Psoas muscle (tissue), 8 donors: Measurements from ENCODE around the gene TTC22. TPM values are rescaled to one million over a fixed set of nuclear protein-coding genes. Genes with fewer than 3 reads are reported as not detected.

Experiments used
- ATAC-seq, 4 donors: fragments of 200-7000 bp; cut with Tn5 transposase; one replicate each; pipeline ENCODE4 v1.9.1; 2020; ENCODE audit warnings: moderate library complexity in 3 of 4, mild to moderate bottlenecking in 2 of 4
- DNase-seq, 2 donors: peaks; one replicate each; pipeline ENCODE4 v3.0.0-alpha.2; 2020
- H3K27ac ChIP-seq: fragments of 200-600 bp; one replicate; pipeline ENCODE4 v1.8.0; 2022
- H3K27me3 ChIP-seq, 3 donors: fragments of 200-600 bp in 1 of 3; one replicate each; pipeline versions ENCODE4 v1.6.1 to v1.8.0; 2013 to 2022; ENCODE audit warnings: low read length in 2 of 3, mild to moderate bottlenecking in 2 of 3, moderate library complexity in 1 of 3; ENCODE audit not compliant: insufficient read depth in 3 of 3
- H3K36me3 ChIP-seq, 2 donors: fragments of 200-600 bp in 1 of 2; one replicate each; pipeline versions ENCODE4 v1.6.1 to v1.8.0; 2013 to 2022; ENCODE audit warnings: low read depth in 1 of 2, mild to moderate bottlenecking in 1 of 2, moderate library complexity in 1 of 2; ENCODE audit not compliant: insufficient read depth in 1 of 2
- H3K4me1 ChIP-seq: fragments of 200-600 bp; one replicate; pipeline ENCODE4 v1.8.0; 2022
- H3K4me3 ChIP-seq: fragments of 200-600 bp; one replicate; pipeline ENCODE4 v1.8.0; 2022; ENCODE audit warnings: mild to moderate bottlenecking
- H3K9me3 ChIP-seq: fragments of 200-600 bp; one replicate; pipeline ENCODE4 v1.8.0; 2022
- WGBS, 3 donors: extraction: QIAGEN DNeasy Blood & Tissue Kit; methylation state at CpG; one replicate each; pipeline versions ENCODE4 v1.1.6 to v1.1.7; 2013; 5-methylcytosine and 5-hydroxymethylcytosine counted together
- intact Hi-C, 2 donors: fragments of 100-400 bp; cut with DNase I; formaldehyde crosslinking; loops; one replicate each; pipeline versions ENCODE4 v1.11.0 to v1.14.2; 2022
- polyA plus RNA-seq, 3 donors: library from polyadenylated mRNA; stranded (reverse); fragments of 200-250 nt; gene quantifications; one replicate each; pipeline ENCODE4 v1.2.3, GENCODE V29; 2013
- total RNA-seq, 4 donors: library from RNA; stranded (reverse); fragmentation: NEBNext Ultra II Directional in 2 of 4; extraction: Animal tissue kit (Norgen Biotek cat#: 25700) in 2 of 4; gene quantifications; one replicate each; pipeline versions ENCODE4 v1.2.1 to v1.2.4, GENCODE V29; 2021 to 2023
- TF ChIP-seq, protein P1 (sequence below): fragments of 200-600 bp; IDR thresholded peaks from one replicate; pipeline ENCODE4 v1.8.0; 2022; ENCODE audit warnings: antibody characterized with exemption
- donor health status: healthy with polysubstance abuse.
- donor health status: DM: no; HTN: no; CAD: no; lungs with moderate emphysema.
- donor health status: Bipolar disorder and iron deficiency.
- donor health status: healthy.
- donor health status: DM: yes; HTN: yes; CAD: no.
- donor health status: DM: no; HTN: no; CAD: no.
- donor health status: DM: no; HTN: no; CAD: no.
- donor health status: DM: yes; HTN: yes; CAD: no.

Gene TTC22
- total and polyA plus RNA-seq, 7 donors: 0.03 to 0.13 (median 0.03) TPM; not detected in 2

DNA sequence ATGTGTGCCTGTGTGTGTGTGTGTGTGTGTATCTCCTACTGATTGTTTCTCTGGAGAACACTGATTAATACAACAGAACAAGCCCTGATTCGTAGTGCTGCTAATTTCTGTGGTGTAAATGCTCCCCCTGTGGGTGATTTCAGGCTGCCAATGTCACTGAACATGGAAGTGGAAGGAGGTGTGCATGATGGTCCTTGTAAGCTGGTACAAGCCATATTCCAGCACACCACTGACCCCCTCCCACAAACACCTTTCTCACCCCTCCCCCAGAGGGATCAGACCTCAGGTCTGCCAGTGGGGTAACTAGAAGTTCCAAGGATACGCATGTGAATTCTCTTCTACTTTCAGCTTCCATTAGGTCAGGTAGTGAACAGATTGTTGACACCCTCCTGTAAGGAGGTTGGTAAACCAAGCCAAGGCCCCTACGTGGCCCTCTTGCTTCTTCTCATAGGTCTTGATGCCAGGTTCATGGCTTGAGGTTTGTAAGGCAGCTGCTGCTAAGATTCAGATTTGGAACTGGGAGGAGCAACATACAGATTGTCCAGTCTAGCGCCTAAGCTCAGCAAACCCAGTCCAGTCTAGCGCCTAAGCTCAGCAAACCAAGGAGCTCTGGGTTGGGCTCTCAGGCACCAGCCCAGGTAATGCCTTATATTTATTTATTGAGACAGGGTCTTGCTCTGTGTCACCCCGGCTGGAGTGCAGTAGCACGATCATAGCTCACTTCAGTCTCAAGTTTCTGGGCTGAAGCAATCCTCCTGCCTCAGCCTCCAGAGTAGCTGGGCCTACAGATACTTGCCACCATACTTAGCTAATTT, 47.2 kb upstream of the TTC22 start:
- 90 to 91% (median 91%) methylated on average over 7 of the region's 7 CpGs for WGBS, 3 donors
- no peaks in the 10 kb centered on the region for H3K9me3 ChIP-seq
- no peak overlapping the region for H3K27ac ChIP-seq
- DNase-seq (no peak), ATAC-seq (no peak)
- H3K36me3 ChIP-seq: peaks cover 0 to 60% of the 10 kb centered on the region in 2 donors
- no peaks in the 10 kb centered on the region for H3K27me3 ChIP-seq
- H3K4me1 ChIP-seq: no peaks in the 10 kb centered on the region
- intact Hi-C loops: no loop called here
- TF ChIP-seq, protein P1, sequence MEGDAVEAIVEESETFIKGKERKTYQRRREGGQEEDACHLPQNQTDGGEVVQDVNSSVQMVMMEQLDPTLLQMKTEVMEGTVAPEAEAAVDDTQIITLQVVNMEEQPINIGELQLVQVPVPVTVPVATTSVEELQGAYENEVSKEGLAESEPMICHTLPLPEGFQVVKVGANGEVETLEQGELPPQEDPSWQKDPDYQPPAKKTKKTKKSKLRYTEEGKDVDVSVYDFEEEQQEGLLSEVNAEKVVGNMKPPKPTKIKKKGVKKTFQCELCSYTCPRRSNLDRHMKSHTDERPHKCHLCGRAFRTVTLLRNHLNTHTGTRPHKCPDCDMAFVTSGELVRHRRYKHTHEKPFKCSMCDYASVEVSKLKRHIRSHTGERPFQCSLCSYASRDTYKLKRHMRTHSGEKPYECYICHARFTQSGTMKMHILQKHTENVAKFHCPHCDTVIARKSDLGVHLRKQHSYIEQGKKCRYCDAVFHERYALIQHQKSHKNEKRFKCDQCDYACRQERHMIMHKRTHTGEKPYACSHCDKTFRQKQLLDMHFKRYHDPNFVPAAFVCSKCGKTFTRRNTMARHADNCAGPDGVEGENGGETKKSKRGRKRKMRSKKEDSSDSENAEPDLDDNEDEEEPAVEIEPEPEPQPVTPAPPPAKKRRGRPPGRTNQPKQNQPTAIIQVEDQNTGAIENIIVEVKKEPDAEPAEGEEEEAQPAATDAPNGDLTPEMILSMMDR: no peak
- H3K4me3 ChIP-seq: no peak overlapping the region

DNA sequence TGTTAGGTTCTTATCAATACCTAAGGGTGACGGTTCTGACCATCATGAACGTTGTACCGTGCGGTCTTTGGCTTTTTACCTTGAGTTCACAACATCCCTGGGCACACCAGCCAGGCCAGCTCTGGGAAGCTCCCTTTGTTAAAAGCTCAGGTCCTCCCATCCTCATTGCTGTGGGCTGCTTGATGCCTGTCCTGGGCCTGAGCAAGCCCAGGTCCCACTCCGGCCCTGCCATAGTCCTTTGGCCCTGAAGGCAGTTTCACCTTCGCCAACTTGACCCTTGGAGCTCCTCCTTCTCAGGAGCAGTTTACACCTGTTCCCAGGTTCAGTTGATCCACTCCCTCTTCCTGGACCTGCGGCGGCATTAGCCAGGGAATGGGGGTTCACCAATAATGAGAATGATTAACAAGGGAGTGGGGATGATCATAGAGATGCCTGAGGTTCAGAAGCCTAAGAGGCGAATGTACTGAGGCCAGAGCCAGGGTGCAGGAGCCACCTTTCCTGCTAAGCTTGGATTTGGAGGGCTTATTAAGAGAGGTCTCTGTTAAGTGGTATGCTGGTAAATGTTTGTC, 45.7 kb upstream of the TTC22 start:
- ATAC-seq: peak in 1 of 4 donors; percentile 17
- WGBS, 3 donors: 88 to 92% (median 89%) methylated on average over 9 of the region's 9 CpGs

DNA sequence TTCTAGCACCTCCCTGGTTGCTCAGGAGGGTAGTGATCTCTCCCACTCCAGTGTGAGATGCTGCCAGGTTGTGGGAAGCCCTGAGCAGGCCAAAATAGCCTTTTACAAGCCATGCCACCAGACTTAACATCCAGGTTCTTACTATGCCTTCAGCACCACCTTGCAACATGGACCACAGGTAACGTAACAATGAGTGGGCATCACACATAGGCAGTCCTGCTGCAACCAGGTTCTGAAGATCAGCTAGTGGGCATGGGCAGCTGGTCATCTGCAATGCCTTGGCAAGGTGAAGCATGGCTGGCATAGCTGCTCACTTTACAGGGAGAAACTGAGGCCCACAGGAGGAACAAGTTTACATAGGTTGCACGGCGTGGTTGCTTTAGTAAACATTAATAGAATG, 45.2 kb upstream of the TTC22 start:
- H3K4me3 ChIP-seq: no peak overlapping the region
- 97 to 98% (median 98%) methylated on average over 3 of the region's 3 CpGs for WGBS, 3 donors
- H3K27ac ChIP-seq: no peak overlapping the region
- no peak for DNase-seq
- H3K27me3 ChIP-seq: no peaks in the 10 kb centered on the region
- ATAC-seq: no peak
- peaks cover 0 to 39% of the 10 kb centered on the region in 2 donors for H3K36me3 ChIP-seq
- no peaks in the 10 kb centered on the region for H3K9me3 ChIP-seq
- TF ChIP-seq, protein P1: no peak
- intact Hi-C loops: no loop called here
- no peaks in the 10 kb centered on the region for H3K4me1 ChIP-seq

More for the DNA sequence above, 45.7 kb upstream of the TTC22 start:
- Histone ChIP-seq H3K27ac (no peak overlapping the region), H3K4me3 (no peak overlapping the region), H3K9me3 (no peaks in the 10 kb centered on the region), H3K36me3 (peaks cover 0 to 44% of the 10 kb centered on the region in 2 donors), H3K4me1 (no peaks in the 10 kb centered on the region), H3K27me3 (no peaks in the 10 kb centered on the region)
- intact Hi-C loops: no loop called here
- DNase-seq: no peak
- TF ChIP-seq, protein P1: no peak

DNA sequence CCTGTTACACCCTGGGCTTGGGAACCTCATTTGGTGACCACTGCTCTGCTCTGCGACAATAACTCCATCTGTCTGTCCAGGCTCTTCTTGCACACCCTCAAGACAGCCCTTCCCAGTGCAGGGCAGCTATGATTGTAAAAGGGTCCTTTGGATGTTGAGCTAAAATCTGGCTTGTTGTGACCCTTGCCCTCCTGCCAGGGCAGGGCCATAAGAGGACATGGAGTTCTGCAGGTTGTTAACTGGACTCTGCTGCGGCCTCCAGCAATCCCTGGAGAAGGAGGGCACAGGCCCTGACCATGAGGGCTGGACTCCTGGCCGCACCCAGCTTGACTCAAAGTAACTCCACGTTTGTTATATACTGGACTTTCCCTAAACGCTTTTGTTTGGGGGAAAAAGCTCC, 44.6 kb upstream of the TTC22 start:
- Histone ChIP-seq H3K4me1 (no peaks in the 10 kb centered on the region), H3K4me3 (no peak overlapping the region), H3K27me3 (no peaks in the 10 kb centered on the region), H3K27ac (no peak overlapping the region), H3K36me3 (peaks cover 0 to 34% of the 10 kb centered on the region in 2 donors), H3K9me3 (no peaks in the 10 kb centered on the region)
- intact Hi-C loops: no loop called here
- WGBS, 3 donors: 91 to 95% (median 92%) methylated on average over 5 of the region's 5 CpGs
- TF ChIP-seq, protein P1: no peak
- DNase-seq: no peak
- no peak for ATAC-seq
